NCI-H1694 treated with DMSO at 0.1 percent for 48 hours (cell line): ENCODE measurements around the gene CX3CL1.
"Not testable (repeated sequence)": the region's sequence is repeated elsewhere in the genome, so short reads cannot be mapped to it uniquely, and the experiment has no call there.

Experiments used
- DNase-seq: peaks from one replicate; lab custom pipeline; 2025; lab: John Stamatoyannopoulos, UW

Gene CX3CL1

GRCh38 chr16:57382535-57383275 lies 10.4 kb downstream of the CX3CL1 start:
- no peak for DNase-seq

GRCh38 chr16:57383276-57384247 lies 11.3 kb downstream of the CX3CL1 start:
- no peak for DNase-seq

- DNase-seq: no peak
Observed at GRCh38 chr16:57384248-57385070, 12.2 kb downstream of the CX3CL1 start.

GRCh38 chr16:57385083-57385482 lies 12.8 kb downstream of the CX3CL1 start:
- DNase-seq: no peak

- no peak for DNase-seq
Observed at GRCh38 chr16:57386381-57386951, 14.2 kb downstream of the CX3CL1 start.

- DNase-seq: no peak
Observed at GRCh38 chr16:57387598-57388354, 15.5 kb downstream of the CX3CL1 start.

- no peak for DNase-seq
Observed at GRCh38 chr16:57388359-57389086, 16.2 kb downstream of the CX3CL1 start.

GRCh38 chr16:57389087-57389468 lies 16.8 kb downstream of the CX3CL1 start:
- DNase-seq: no peak

- no peak for DNase-seq
Observed at GRCh38 chr16:57390636-57391295, 18.5 kb downstream of the CX3CL1 start.

GRCh38 chr16:57391300-57391699 lies 19.0 kb downstream of the CX3CL1 start:
- no peak for DNase-seq

- no peak for DNase-seq
Observed at GRCh38 chr16:57391708-57392107, 19.4 kb downstream of the CX3CL1 start.

GRCh38 chr16:57392694-57393093 lies 20.4 kb downstream of the CX3CL1 start:
- no peak for DNase-seq

- DNase-seq: no peak
Observed at GRCh38 chr16:57394444-57394843, 22.2 kb downstream of the CX3CL1 start.

- no peak for DNase-seq
Observed at GRCh38 chr16:57395026-57395425, 22.7 kb downstream of the CX3CL1 start.

- DNase-seq: no peak
Observed at GRCh38 chr16:57396786-57397185, 24.5 kb downstream of the CX3CL1 start.

- DNase-seq: not testable (repeated sequence)
Observed at GRCh38 chr16:57397493-57397892, 25.2 kb downstream of the CX3CL1 start.

- DNase-seq: no peak
Observed at GRCh38 chr16:57401943-57402640, 29.8 kb downstream of the CX3CL1 start.

GRCh38 chr16:57403965-57404817 lies 31.9 kb downstream of the CX3CL1 start, which contains the start of gene CCL17:
TSS of gene CCL17 (plus strand) at chr16:57404767. CDS start at chr16:57413933, 9,166 bp downstream.
- no peak for DNase-seq
